Head of caudate nucleus (tissue), 42 donors: Measurements from ENCODE around the gene GSTM5.
"Not testable (repeated sequence)": the region's sequence is repeated elsewhere in the genome, so short reads cannot be mapped to it uniquely, and the experiment has no call there.

ENCODE experiments used
- DNase-seq, 42 donors: peaks; one replicate each; pipeline versions ENCODE4 v3.0.0 to v3.0.0-alpha.2; 2020 to 2021; ENCODE audit warnings: mixed read lengths in 7 of 42
- intact Hi-C: fragments of 100-400 bp; cut with DNase I; formaldehyde crosslinking; loops from one replicate; pipeline ENCODE4 v1.15.0; 2022

The GSTM5 gene

DNA sequence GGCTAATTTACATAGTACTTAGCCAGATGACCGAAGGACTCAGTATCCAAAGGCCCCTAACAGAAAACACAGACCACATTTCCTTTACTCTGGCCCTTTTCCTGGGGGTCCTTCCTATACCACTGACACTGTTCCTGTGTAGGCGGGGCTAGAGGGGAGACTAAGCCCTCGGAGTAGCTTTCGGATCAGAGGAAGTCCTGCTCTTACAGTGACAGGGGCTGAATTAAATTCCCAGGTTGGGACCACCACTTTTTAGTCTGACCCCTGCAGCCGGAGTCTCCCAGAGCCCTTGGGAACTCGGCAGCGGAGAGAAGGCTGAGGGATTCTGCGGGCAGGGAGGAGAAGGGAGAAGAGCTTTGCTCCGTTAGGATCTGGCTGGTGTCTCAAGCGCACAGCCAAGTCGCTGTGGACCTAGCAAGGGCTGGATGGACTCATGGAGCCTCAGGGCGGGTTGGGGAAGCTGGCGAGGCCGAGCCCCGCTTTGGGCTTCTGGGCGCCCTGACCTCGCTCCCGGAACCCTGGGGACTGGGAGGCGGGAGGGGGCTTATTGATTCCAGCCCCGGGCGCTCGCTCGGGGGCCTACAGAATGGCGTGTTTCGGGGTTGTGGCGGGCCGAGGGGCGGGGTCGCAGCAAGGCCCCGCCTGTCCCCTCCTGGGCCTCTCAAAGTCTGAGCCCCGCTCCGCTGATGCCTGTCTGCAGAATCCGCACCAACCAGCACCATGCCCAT lies at the start of gene GSTM5:
TSS of gene GSTM5 (plus strand) at position 659 of the 728 bp plus-strand sequence. CDS start at position 721, 62 bp downstream.
- intact Hi-C loops, result not testable (repeated sequence)

DNA sequence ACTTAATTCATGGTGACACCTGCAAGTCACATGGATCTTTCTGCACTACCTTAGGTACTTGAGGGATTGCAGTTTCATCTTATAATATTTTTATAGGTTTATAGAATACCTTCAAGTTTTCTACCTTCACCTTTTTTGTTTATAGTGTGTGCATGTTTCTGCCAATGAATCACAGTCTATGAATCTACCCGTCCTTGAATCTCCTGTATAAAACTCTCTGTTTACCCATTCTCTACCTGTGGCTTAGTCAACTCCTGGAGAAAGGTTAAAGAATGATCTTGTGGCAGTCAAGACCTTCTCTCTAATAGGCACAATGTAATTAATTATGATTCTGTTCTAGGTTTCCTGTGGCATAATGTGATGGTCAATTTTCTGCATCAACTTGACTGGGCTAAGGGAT lies 47.4 kb upstream of the GSTM5 start:
- DNase-seq, result no peak
- intact Hi-C loops, result no loop called here

More for the DNA sequence above, at the start of gene GSTM5:
- peak in 6 of 42 donors; percentile 7 to 48 (median 29) for DNase-seq

DNA sequence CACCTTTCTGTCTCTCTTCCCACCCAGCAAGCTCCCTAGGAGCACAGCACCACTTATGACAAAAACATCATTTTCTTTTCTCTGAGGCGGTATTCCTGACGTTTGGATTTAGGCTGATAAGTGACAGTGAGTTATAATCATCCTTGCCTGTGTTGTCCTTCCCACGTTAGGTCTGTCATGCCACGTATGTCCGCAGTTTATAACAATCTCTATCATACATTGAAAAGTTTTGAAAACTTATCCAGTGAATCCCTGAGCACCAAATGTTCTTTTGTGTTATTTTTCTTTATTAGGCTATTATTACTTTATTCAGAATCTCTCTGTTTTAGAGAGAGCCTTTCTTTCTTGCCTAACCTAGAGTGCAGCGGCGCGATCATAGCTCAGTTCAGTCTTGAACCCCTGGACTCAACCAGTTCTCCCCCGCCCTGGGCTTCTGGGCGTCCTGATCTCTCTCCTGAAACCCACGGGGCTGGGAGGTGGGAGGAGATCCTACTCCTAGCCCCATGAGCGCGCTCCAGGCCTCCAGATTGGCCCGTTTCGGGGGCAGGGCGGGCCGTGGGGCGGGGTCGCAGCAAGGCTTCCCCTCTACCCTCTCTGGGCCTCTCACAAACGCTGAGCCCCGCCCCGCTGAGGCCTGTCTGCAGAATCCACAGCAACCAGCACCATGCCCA lies 44.5 kb upstream of the GSTM5 start, which contains the start of gene GSTM2:
TSS of gene GSTM2 (plus strand) at position 606 of the 671 bp plus-strand sequence. CDS start at position 665, 59 bp downstream.
- intact Hi-C loops, result no loop called here
- DNase-seq, result peak; percentile 84 to 98 (median 94)

DNA sequence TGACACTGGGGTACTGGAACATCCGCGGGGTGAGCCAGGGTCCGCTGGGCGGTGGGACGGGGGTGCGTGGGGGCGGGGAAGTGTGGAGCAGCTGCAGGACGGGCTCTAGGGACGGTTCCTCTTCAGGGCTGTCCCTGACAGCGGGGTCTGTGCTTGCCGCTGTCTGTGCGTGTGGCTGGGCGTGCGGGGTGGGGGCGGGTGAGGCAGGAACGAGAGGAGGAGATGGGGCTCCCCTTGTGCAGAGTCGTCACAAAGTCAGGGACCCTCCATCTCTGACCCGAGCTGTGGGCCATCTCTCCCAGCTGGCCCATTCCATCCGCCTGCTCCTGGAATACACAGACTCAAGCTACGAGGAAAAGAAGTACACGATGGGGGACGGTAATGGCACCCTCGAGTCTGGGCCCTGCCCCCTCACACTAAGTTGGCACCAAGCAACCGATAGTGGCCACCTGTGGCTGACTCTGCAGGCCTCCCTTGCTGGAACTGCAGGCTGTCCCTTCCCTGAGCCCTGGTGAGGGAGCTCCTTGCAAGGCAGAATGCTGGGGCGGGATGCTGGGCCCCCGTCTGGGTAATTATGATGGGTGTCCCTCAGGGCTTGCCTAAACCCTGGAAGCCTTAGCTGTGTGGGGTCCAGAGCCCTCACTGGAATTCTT lies 43.8 kb upstream of the GSTM5 start:
- DNase-seq, result peak in 4 of 42 donors; percentile 10 to 38 (median 18)
- intact Hi-C loops, result no loop called here

DNA sequence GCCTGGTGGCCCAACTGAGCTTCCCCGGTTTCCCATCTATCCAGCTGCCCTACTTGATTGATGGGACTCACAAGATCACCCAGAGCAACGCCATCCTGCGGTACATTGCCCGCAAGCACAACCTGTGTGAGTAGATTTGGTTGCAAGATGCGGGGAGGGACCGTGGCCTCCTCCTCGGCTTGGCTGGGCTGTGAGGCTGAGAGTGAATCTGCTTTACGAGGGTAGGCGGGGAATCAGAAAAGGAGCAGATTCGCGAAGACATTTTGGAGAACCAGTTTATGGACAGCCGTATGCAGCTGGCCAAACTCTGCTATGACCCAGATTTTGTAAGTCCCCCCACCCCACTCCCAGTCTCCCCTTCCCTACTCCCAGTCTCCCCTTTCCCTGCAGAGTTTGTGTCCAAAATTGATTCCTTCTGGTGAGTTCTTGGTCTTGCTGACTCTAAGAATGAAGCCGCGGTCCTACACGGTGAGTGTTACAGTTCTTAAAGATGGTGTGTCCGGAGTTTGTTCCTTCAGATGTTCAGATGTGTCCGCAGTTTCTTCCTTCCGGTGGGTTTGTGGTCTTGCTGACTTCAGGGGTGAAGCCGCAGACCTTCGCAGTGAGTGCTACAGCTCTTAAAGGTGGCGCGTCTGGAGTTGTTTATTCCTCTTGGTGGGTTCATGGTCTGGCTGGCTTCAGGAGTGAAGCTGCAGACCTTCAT lies 42.7 kb upstream of the GSTM5 start:
- peak in 1 of 42 donors; percentile 36 for DNase-seq
- intact Hi-C loops, result no loop called here

DNA sequence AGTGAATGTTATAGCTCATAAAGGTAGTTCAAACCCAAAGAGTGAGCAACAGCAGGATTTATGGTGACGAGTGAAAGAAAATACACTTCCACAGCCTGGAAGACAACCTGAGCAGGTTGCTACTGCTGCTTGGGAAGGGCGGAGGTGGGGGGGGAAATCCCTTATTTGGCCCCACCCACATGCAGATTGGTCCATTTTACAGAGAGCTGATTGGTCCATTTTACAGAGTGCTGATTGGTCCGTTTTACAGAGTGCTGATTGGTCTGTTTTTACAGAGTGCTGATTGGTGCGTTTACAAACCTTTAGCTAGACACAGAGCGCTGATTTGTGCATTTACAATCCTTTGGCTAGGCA lies 42.1 kb upstream of the GSTM5 start:
- intact Hi-C loops, DNase-seq: not testable (repeated sequence)

DNA sequence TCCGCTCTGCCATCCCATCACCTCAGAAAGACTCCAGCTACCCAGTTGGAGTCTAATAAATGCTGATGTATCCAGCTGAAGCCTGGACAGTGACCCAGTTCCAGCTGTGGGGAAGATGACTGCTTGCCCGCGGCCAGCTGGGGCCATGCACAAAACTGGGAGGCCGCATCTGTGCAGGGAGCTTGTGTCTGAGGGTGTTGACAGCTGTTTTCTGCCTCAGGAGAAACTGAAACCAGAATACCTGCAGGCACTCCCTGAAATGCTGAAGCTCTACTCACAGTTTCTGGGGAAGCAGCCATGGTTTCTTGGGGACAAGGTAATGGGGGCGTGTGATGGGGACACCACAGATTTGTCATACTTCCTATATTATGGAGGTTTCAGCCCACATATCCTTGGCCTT lies 41.0 kb upstream of the GSTM5 start:
- intact Hi-C loops, result no loop called here
- no peak for DNase-seq

DNA sequence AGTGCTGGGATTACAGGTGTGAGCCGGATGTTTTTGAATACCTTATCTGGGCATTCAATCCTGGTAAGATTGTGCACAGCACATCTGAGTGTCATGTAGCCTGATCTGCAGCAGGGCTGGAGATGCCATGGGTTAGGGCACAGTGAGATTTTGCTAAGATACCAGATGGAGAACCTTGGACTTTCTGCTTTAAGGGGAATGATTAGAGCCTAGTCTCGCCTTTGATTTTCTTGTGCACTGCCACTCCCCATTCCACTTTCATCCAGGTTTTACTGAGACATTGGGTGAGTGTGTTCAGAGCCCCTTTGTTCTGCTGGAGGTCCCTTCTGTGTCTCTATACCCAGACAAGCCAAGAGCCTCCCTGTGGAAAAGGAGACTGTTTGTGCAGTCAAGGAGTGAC lies 38.2 kb upstream of the GSTM5 start:
- intact Hi-C loops, DNase-seq: not testable (repeated sequence)

DNA sequence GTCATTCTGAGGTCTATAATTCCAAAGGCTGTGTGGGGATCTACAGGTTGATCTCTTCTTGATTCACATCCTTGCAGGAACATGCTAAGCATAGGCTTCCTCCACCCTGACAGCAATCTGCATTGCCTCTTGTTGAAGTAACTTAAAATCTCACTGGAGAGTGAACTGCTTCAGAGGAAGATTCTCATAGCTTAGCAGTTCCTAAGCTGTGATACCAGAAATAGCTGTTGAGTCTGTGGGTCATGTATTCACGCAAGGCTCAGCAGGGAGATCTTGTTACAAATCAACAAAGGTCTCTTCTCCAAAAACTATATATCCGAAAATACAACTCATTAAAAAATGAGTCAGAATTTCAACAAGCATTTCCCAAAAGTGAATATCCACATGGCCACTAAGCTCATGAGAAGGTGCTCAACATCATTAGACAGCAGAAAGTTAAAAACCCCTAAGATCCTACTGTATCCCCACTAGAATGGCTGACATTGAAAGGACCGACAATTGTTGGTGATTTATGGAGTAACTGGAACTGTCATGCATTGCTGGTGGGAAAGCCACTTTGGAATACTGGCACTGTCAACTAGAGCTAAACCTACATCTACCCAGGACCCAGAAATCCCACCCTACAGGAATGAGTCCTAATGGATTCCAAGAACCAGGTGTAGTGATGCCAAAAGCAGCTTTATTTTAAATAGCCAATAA lies 35.2 kb upstream of the GSTM5 start:
- DNase-seq, intact Hi-C loops: not testable (repeated sequence)

DNA sequence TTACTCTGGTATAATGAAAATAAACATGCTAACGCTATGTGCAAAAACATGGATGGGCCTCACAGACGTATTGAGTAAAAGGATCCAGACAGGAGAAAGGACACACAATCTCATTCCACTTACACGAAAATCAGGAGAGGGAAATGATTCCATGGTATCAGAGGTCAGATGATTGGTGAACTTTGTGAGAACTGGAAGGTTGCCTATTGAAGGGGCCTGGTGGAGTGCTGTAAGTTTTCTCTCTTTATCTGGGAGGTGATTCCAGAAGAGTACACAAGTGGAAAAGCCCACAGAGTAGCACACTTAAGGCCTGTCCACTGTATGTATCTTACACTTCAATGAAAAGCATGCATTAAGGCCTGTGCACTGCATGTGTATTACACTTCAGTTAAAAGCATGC lies 34.6 kb upstream of the GSTM5 start:
- no peak for DNase-seq
- intact Hi-C loops, result no loop called here

DNA sequence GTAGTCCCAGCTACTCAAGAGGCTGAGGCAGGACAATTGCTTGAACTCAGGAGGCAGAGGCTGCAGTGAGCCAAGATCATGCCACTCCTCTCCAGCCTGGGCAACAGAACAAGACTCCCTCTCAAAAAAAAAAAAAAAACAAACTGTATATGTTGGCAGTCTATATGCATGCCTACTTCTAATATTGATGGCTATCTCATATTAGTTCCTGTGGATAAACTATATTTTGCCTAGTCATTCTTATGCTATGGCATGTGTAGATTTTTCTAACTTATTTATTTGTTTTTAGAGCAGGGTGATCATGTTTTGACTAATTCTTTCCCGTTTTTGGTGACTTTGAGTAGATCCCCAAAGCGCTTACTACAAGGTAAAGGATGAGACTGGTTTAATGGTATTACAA lies 33.4 kb upstream of the GSTM5 start:
- DNase-seq, intact Hi-C loops: not testable (repeated sequence)

DNA sequence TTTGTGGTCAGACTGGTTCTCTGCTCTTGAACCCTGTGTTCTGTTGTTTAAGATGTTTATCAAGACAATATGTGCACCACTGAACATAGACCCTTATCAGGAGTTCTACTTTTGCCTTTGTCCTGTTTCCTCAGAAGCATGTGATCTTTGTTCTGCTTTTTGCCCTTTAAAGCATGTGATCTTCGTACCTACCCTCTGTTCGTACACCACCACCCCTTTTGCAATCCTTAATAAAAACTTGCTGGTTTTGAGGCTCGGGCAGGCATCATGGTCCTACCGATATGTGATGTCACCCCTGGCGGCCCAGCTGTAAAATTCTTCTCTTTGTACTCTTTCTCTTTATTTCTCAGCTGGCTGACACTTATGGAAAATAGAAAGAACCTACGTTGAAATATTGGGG lies 27.3 kb upstream of the GSTM5 start:
- DNase-seq, intact Hi-C loops: not testable (repeated sequence)

DNA sequence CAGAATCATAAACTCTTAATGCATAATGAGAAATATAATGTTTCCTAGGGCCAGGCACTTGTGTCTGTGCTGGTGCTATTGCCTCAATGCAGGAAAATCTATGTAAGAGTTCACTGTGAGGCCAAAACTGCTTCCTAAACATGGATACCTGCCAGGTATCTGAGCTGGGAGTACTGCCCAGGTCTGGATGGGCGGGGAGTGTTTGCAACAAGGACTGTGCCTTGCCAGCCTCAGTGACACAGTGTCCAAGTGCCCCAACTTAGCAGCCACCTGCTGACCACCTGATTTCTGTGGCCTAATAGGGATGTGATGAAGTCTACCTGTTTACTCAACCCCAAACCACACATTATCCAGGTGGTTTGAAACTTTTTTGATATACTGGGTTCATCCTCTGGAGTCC lies 26.7 kb upstream of the GSTM5 start:
- intact Hi-C loops, result not testable (repeated sequence)

DNA sequence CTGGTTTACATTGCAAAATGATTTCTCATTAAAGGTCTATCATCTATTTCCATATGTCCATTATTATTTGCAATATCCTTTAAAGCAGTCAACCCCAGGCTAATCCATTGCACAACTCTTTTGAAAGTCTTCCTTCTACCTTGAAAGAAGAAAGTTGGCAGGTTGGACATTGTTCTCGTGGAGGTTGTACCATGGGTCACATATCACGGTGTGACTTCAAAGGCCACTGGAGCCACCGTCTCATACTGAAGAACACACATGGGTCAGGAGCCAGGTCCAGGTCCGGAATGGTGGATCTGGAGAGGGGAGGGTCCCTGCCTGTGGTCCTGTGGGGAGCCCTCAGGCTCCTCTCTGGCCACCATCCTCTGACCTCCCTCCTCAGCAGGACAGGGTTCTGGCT lies 26.2 kb upstream of the GSTM5 start:
- DNase-seq, intact Hi-C loops: not testable (repeated sequence)

More for the DNA sequence above, 26.7 kb upstream of the GSTM5 start:
- DNase-seq, result not testable (repeated sequence)

DNA sequence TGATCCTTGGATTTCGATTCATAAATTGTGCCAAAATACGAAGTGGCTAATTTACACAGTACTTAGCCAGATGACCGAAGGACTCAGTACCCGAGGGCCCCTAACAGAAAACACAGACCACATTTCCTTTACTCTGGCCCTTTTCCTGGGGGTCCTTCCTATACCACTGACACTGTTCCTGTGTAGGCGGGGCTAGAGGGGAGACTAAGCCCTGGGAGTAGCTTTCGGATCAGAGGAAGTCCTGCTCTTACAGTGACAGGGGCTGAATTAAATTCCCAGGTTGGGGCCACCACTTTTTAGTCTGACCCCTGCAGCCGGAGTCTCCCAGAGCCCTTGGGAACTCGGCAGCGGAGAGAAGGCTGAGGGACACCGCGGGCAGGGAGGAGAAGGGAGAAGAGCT lies 24.9 kb upstream of the GSTM5 start:
- intact Hi-C loops, result not testable (repeated sequence)

DNA sequence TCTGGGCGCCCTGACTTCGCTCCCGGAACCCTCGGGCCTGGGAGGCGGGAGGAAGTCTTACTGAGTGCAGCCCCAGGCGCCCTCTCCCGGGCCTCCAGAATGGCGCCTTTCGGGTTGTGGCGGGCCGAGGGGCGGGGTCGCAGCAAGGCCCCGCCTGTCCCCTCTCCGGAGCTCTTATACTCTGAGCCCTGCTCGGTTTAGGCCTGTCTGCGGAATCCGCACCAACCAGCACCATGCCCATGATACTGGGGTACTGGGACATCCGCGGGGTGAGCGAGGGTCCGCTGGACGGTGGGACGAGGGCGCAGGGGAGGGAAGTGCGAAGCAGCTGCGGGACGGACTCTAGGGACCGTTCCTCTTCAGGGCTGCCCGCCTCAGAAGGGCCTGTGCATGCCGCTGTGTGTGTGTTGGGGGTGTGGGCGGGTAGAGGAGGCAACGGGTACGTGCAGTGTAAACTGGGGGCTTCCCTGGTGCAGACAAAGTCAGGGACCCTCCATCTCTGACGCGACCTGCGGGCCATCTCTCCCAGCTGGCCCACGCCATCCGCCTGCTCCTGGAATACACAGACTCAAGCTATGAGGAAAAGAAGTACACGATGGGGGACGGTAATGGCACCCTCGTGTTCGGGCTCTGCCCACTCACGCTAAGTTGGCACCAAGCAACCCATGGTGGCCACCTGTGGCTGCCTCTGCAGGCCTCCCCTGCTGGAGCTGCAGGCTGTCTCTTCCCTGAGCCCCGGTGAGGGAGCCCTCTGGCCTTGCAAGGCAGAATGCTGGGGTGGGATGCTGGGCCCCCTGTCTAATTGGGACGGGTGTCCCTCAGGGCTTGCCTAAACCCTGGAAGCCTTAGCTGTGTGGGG lies 24.2 kb upstream of the GSTM5 start, which contains the start of gene GSTM1:
TSS of gene GSTM1 (plus strand) at position 177 of the 859 bp plus-strand sequence. CDS start at position 234, 57 bp downstream.
- intact Hi-C loops, result no loop called here

More for the DNA sequence above, 24.9 kb upstream of the GSTM5 start:
- DNase-seq, result not testable (repeated sequence)

DNA sequence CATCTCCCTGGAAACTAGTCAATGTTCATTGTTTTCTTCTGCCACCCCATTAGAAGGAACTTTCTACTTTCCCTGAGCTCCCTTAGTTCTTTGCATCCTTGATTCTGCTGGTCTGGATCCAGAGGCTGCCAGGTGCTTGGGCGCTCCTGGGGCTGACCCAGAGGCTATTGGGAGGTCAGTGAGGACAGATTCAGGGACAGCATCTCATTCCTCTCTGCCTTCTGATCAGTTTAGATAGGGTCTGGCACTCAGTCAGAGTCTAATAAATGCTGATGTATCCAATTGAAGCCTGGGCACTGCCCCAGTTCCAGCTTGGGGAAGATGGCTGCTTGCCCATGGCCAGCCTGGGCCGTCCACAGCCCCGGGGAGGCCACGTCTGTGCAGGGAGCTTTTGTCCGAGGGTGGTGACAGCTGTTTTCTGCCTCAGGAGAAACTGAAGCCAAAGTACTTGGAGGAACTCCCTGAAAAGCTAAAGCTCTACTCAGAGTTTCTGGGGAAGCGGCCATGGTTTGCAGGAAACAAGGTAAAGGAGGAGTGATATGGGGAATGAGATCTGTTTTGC lies 22.1 kb upstream of the GSTM5 start:
- intact Hi-C loops, result no loop called here
- peak in 12 of 42 donors; percentile 19 to 67 (median 46) for DNase-seq

More for the DNA sequence above, 24.2 kb upstream of the GSTM5 start, which contains the start of gene GSTM1:
- DNase-seq, result peak in 20 of 42 donors; percentile 63 to 95 (median 84)
